GM18505 (cell line): ENCODE data around the gene NLRC3.

Experiments
- ATAC-seq: cut with Tn5 transposase; IDR thresholded peaks from one replicate; pipeline ENCODE4 v1.9.1; 2021; ENCODE audit not compliant: unreplicated experiment
- POLR2A ChIP-seq: IDR thresholded peaks from 4 replicates; pipeline ENCODE4 v1.6.1; 2011; ENCODE audit warnings: borderline replicate concordance; ENCODE audit not compliant: insufficient read depth, insufficient read length; ENCODE audit errors: extremely low read depth

NLRC3 gene

GRCh38 chr16:3562914-3563480 is 14.2 kb downstream of the NLRC3 start:
- no peak for TF ChIP-seq POLR2A
- no peak for ATAC-seq

- ATAC-seq, result no peak
These were observed 15.6 kb downstream of the NLRC3 start for GRCh38 chr16:3561626-3562025.

GRCh38 chr16:3554351-3554928 is 22.8 kb downstream of the NLRC3 start:
- ATAC-seq, result no peak
- no peak for TF ChIP-seq POLR2A

More at GRCh38 chr16:3561626-3562025, 15.6 kb downstream of the NLRC3 start:
- TF ChIP-seq POLR2A, result no peak

GRCh38 chr16:3553138-3553923 is 23.9 kb downstream of the NLRC3 start:
- no peak for ATAC-seq
- TF ChIP-seq POLR2A, result no peak

GRCh38 chr16:3550851-3551847 is 26.1 kb downstream of the NLRC3 start:
- TF ChIP-seq POLR2A, result no peak
- no peak for ATAC-seq

GRCh38 chr16:3549906-3550305 is 27.3 kb downstream of the NLRC3 start:
- TF ChIP-seq POLR2A, result no peak
- ATAC-seq, result no peak

GRCh38 chr16:3548859-3549258 is 28.3 kb downstream of the NLRC3 start:
- no peak for ATAC-seq
- TF ChIP-seq POLR2A, result no peak

GRCh38 chr16:3548445-3548844 is 28.8 kb downstream of the NLRC3 start:
- ATAC-seq, result no peak
- no peak for TF ChIP-seq POLR2A

- TF ChIP-seq POLR2A, result no peak
- ATAC-seq, result no peak
These were observed 30.1 kb downstream of the NLRC3 start for GRCh38 chr16:3546986-3547682.

GRCh38 chr16:3542601-3543373 is 34.4 kb downstream of the NLRC3 start:
- no peak for ATAC-seq

GRCh38 chr16:3541527-3542155 is 35.6 kb downstream of the NLRC3 start:
- TF ChIP-seq POLR2A, result no peak

More at GRCh38 chr16:3542601-3543373, 34.4 kb downstream of the NLRC3 start:
- peak; percentile 20 for TF ChIP-seq POLR2A

More at GRCh38 chr16:3541527-3542155, 35.6 kb downstream of the NLRC3 start:
- ATAC-seq, result no peak
